SH-SY5Y (cell line): ENCODE measurements around the gene RBKS.

Experiments used
- GATA2 ChIP-seq: IDR thresholded peaks from 2 replicates; pipeline ENCODE4 v1.6.1; 2011; ENCODE audit warnings: mild to moderate bottlenecking, low read depth, low read length
- GATA3 ChIP-seq: IDR thresholded peaks from 2 replicates; pipeline ENCODE4 v1.6.1; 2011; ENCODE audit warnings: low read depth, mild to moderate bottlenecking, low read length, moderate library complexity

The RBKS gene

DNA sequence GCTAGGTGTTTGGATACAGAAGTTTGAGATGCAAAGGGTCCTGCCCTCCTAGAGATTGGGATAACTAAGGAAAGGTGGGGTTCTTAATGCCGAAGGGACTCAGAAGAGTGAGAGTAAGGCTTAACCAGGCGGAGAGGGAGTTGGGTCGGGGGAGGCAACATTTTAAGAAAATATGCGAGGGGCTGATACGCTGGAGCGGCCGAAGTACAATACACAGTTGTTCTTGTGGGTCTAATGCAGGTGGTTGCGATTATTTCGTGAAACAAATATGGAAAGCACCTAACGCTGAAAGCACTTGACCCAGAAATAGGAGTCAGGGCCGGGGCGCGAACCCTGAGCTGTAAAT lies 119.0 kb downstream of the RBKS start:
- TF ChIP-seq GATA2 = no peak
- TF ChIP-seq GATA3 = no peak

DNA sequence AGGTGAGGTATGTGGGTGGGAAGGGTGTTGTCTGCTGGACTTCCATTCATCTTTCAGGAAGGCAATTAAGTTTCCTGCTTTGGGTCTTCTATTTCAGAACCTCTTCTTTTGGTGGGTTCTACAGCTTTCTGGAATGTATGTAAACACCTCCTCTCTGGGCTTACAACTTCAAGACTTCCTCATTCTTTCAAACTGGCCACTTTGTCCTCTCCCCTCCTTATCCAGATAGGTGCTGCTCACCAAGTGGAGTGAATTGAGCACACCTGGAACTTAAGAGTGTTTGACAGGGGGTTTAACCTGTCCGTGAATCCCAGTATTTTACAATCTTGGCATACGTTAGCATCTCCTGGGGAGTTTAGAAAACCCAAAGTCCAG lies 123.9 kb downstream of the RBKS start:
- TF ChIP-seq GATA2 (no peak), GATA3 (no peak)

DNA sequence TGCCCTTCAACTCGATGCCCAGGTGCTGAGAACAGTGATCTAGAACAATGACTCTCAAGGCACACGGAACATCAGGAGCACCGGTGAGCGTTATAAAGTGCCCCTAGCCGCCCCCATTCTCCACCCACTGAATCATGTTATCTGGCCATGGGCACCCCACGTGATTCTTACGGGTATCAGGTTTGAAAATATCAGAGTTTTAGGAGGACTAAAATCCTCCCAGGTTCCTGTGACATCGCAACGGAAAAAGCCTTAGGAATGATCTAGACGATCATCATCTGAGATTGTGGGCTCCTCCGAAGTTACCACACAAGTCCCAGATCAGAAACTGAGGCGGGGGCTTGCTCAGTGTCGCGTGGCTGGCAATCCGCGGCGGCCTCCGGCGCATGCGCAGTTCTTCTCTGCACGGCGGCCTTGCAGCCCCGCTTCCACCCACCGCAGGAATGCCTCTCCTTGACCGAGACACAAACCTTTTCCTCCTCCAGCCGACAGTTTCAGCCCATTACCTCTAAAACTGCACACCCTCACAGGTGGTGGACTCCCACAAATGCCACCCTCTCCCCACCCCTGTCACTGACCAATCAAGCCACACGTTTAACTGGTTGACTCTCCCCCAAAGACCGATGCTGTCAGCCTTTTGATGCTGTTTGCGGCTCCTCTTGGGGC lies 124.4 kb downstream of the RBKS start:
- TF ChIP-seq GATA2 (no peak), GATA3 (no peak)

DNA sequence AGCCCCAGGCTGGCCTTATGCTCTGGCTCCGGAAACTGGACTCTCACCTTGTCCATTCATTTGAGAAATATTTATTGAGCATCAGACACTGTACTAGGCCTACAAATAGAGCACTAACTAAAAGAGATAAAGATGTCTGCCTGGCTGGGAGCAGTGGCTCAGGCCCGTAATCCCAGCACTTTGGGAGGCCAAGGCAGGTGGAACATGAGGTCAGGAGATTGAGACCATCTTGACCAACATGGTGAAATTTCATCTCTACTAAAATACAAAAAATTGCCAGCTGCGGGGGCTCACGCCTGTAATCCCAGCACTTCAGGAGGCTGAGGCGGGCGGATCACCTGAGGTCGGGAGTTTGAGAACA lies 126.3 kb downstream of the RBKS start:
- TF ChIP-seq GATA3 (no peak), GATA2 (no peak)

- TF ChIP-seq GATA3 (no peak), GATA2 (no peak)
These were observed 127.0 kb downstream of the RBKS start for GRCh38 chr2:27762951-27763906.

GRCh38 chr2:27756544-27757498 lies 133.4 kb downstream of the RBKS start:
- no peak for TF ChIP-seq GATA2
- TF ChIP-seq GATA3 = no peak

DNA sequence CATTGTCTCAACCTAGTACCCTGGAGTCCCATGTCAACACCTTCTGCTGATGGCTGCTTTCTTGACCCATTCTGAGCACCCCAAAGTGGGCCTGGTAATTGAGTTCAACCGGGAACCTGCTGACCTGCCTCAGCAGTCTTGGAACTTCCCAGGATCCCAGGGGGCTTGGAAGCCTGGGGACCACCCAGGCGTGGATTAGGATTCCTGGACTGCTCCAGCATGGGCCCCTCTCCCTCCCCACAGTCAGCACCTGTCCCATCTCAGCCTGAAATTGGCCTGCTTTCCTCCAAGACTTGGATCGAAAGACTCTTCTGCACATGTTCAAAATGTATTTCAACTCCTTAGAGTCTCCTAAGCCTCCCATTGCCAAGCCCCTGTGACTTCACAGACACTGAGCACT lies 134.1 kb downstream of the RBKS start:
- TF ChIP-seq GATA2 (no peak), GATA3 (no peak)

GRCh38 chr2:27754831-27755230 lies 135.4 kb downstream of the RBKS start:
- TF ChIP-seq GATA3 (no peak), GATA2 (no peak)

DNA sequence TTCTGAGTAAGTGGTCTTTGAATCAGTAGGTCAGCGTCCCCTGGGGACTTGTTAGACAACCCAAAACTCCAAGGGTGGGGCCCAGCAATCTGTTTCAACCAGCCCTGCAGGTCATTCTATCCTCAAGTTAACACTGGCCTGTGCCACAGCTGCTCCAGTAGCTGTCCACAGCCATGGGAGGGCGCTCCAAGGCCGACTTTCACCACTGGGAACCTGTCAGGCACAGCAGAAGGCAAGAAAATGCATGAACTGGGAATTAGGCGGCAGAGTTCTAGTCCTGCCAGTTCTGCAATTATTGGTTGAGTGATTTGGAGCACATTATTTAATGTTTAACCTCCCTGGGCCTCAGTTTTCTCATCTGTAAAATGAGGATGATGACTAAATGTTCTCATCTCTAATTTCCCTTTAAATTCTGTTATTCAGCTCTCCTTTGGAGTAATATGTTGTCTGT lies 136.0 kb downstream of the RBKS start:
- TF ChIP-seq GATA3 (no peak), GATA2 (no peak)

DNA sequence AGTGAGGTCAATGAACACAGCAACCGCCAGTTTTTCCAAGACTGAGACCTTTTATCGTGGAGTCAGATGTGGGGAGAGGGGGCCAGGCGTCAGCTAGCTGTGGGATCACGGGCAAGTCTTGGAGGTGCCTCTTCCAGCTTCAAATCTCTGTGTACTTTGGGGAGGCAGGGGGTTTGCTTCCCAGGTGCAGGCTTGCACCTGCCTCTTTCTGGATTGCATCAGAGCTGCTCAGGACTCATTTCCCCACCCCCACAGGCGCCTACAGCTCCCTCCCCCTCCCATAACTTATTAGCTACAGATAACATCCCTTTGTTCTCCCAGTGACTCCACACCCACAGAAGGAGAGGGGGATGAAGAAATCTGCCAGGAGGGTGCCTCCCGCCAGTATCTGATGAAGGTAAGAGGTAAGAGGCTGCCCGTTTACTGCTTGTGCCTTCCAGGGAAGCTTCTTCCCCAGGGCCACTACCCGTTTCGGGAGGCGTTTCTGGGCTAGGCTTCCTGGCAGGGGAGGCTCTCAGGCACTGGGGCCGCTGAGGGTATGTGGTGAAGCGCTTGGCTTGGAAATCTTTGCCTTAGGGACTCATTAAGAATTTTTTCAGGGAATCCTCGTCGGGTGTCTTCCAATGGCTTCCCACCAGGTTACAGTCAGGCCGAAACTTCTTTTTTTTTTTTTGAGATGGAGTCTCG lies 137.5 kb downstream of the RBKS start:
- TF ChIP-seq GATA3 (no peak), GATA2 (no peak)

DNA sequence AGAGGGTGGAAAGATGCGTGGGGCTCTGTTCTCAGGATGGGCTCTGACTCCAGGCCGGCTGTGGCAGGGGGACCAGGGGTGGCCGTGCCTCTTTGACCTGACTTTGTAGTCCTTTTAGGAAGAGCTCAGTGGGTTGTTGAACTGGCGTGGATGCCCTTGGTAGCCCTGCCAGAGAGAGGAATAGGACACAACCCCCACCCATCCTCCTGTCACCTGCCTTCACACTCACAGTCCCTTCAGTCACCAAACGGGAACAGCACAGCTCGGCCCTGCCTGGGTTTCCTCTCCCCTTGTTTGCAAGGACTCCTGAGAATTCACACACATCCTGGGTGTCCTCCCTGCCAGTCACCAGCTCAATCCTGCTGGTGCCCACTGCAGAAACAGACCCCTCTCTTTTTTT lies 138.8 kb downstream of the RBKS start:
- TF ChIP-seq GATA2 (no peak), GATA3 (no peak)

DNA sequence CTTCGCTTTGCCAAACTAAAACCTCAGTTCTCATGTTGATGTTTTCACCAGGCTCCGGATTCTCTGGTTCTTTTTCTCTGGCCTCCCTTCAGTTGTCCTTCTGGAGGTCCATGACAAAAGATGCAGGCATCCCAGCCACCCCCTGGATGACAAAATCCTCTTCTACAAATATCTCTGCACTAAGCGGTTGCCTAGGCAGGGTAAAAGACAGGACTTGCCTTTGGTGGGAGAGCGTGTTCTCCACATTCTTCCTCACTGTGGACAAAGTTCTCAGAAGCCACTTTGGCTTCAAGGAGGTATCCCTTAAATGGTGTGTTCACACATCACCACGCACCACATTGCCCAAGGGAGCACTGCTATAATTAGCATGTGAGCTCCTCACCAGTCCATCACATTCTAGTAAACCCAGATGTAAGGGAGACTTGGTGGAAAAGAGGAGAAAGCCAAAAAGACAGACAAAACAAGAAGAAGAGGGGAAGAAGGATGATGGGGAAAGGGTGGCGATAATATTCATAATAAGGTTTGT lies 142.3 kb downstream of the RBKS start:
- TF ChIP-seq GATA2 (no peak), GATA3 (no peak)

DNA sequence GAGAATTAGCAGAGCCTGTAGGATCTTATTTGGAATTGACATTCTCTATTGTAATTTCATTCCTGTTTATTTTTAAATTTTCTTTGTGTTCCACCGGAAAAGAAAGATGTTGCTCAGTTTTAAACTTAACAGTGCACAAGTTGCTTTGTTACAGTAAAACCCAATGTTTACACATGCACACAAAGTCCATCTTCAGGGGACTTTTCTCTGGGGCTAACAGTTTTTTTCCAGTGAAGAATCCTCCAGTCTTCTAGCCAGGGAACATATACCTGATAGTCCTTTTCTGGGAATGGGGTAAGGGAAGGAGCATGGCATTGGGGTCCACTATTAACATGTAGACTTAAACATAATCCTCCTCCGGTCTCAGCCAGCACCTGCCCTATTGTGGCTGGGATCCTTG lies 143.9 kb downstream of the RBKS start:
- no peak for TF ChIP-seq GATA3
- TF ChIP-seq GATA2 = no peak
